Embryonic facial prominence (tissue), 1 donor: ENCODE results near the gene SGCG.
A peak's percentile ranks its signal among the peaks of the same experiment; 100 is the strongest.
"Not testable (repeated sequence)": the region's sequence is repeated elsewhere in the genome, so short reads cannot be mapped to it uniquely, and the experiment has no call there.

Source experiments
- DNase-seq: peaks from one replicate; pipeline ENCODE4 v3.0.0-alpha.2; 2016; ENCODE audit errors: extremely low spot score

SGCG gene, protein sequence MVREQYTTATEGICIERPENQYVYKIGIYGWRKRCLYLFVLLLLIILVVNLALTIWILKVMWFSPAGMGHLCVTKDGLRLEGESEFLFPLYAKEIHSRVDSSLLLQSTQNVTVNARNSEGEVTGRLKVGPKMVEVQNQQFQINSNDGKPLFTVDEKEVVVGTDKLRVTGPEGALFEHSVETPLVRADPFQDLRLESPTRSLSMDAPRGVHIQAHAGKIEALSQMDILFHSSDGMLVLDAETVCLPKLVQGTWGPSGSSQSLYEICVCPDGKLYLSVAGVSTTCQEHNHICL

DNA sequence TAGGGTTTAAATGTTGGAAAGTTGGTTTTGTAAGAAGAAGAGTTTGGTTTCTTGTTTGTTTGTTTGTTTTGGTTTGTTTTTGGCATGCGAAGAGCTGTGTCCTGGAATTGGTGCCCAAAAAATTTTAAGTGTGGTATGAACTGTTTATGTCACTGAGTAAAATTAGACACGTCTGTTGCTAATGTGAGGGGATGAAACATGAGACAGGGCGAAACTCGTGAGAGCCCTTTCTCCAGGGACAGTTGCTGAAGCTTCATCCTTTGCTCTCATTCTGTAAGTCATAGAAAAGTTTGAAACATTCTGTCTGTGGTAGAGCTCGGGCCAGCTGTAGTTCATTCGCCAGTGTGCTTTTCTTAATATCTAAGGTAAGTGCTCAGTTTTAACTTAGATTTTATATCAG, at the start of gene SGCG:
Gene SGCG (plus strand): TSS at position 269 of the 400 bp plus-strand sequence. CDS start 22,716 bp downstream, outside the sequence.
- no peak for DNase-seq

DNA sequence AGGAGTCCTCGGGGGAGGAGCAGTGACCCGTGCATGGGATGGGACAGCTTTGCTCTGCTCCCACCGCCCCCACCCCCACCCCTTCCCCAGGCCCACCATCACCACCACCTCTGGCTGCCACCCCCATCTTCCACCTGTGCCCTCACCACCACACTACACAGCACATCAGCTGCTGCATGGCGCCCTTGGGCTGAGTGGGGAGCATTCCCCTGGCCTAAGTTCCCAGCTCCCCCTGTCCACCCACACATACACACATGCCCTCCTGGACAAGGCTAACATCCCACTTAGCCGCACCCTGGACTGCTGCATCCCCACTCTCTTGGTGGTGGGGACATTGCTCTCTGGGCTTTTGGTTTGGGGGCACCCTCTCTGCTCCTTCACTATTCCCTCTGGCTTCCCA, 46.2 kb upstream of the SGCG start:
- DNase-seq = no peak

DNA sequence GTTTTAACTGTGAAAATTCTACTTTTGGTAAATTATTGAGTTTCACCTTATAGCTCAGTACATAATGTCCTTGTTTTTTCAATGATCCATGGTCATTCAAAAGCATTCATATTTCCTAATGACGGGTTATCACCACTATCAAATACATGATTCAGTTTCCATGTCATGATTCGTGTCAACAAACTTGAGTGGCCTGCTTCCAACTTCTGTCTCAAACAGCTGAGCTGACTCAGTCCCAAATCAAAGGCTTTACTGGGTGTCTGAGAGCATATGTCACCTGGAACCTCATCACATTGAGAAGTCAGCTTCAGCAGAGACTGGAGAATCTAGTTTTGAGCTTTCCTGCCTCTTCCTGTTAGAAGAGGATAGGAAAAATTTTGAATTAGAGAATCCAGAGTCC, 40.3 kb upstream of the SGCG start:
- no peak for DNase-seq

DNA sequence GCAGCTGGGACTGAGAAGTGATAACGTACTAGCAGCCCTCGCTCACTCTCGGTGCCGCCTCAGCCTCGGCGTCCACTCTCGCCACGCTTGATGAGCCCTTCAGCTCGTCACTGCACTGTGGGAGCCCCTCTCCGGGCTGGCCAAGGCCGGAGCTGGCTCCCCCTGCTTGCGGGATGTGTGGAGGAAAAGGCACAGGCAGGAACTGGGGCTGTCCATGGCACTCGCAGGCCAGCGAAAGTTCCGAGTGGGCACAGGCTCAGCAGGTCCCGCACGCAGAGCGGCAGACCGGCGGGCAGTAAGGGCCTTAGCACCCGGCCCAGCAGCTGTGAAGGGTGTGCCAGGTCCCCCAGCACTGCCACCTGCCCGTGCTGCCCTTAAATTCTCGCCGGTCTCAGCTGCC, 38.8 kb upstream of the SGCG start:
- no peak for DNase-seq

DNA sequence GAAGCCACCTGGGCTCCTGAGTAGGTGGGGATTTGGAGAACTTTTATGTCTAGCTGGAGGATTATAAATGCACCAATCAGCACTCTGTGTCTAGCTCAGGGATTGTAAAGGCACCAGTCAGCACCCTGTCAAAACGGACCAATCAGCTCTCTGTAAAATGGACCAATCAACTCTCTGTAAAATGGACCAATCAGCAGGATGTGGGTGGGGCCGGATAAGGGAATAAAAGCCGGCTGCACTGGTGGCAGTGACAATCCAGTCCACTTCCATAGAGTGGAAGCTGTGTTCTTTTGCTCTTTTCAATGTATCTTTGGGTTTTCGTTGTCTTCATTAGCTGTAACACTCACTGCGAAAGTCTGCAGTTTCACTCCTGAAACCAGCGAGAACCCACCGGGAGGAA, 38.2 kb upstream of the SGCG start:
- DNase-seq = not testable (repeated sequence)

DNA sequence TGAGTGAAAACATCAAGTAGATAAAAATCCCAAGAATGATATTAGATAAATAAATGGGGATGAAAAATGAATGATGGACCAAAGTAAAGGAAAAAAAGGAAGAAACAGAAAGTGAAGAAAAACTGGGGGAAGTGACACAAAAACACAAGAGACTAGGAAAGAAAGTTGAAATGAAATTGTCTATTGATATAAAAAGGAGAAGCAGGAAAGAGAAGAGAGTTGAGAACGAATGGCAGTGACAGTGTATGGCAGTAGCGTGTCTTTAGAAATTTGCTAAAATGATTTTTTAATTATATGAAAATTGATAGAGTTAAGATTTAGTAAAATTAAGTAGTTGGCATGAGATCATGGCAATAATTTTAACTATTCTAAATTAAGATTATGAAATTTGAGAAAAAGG, 36.3 kb upstream of the SGCG start:
- no peak for DNase-seq

DNA sequence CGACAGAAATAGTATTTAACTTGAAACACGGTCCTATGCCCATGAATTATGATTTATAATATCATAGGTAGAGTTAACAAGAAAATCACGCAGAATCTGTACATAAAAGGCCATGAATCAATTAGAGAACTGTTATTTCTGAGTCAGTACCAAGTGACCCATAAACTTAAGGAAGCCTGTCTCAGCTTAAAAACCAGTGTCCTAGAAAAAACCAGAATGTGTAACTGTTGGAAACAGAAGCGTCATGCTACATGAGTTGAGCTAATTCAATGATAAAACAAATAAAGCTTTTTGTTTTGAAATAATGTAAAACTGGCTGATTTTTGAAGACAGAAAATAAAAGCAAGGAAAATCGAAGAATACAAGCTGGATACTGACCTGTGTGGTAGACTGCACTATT, 34.8 kb upstream of the SGCG start:
- DNase-seq = no peak

DNA sequence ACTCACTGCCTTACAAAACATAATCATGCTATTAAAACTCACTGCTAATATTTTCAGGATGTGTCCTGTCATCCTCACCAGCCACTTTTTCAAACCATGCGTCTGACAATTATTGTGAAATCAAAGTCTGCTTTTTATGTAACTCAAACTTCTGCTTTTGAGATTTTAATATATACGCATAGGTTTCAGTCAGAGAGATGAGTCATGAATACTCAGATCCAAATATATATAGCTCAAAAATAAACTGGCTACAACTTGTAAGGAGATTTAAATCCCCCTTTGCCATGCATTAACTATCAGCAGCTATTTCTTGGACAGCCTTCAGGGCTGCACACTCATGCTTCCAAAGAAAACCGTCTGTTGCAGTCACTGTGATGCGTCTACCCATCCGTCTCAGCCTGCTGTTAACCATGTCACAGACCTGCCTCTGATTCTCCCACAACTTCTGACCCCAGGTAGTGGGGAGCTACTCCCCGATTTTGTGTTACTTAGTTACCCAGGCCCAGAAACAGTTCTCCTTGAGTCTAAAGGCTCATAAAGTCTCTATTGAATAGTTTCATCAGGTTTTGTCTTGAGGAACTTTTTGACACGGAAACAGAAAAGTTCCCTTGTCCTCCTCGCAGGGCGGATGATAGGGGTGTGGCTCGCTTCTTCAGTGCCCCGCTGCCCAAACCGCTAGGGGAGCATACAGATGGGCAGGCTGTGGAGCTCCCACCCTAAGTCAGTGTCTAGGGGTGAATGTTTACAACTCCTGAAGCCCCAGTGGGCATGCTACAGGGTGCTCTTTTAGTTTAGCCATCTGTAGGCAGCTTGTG, 33.8 kb upstream of the SGCG start:
- no peak for DNase-seq

DNA sequence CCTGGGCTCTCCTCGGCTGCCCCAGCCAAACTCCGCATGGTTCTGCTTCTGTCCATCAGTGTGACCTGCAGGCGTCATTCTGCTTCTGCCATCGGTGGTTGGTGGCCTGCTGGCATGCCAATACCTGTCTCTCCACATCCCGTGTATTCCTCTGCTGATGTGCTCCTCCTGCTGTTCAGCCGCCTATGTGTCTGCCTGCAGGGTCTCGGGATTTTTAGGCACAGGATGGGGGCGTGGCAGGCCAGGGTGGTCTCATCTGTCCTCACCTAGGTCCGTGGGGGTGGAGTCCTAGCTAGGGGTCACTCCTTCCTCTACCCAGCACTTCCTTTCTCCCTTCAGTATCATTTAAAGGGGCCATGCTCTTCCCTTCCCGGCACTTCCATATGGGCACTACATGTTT, 33.0 kb upstream of the SGCG start:
- DNase-seq = no peak

DNA sequence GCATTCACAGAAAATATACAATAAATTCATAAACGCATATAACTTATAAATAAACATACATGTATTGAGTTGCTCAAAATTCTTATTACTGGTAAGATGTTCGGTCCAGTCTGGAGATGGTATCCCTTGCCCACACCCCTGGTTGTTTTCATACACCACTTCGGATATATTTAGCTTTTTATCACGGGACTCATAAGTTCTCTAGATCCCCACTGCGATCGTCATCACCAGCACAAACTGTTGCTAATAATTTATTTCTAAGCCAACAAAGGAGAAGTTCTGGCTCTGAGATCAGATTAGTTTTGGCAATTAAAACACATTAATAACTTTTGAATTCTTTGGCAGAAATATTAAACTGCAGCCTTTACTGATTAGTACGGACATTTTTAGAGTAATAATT, 23.0 kb upstream of the SGCG start:
- DNase-seq = no peak

DNA sequence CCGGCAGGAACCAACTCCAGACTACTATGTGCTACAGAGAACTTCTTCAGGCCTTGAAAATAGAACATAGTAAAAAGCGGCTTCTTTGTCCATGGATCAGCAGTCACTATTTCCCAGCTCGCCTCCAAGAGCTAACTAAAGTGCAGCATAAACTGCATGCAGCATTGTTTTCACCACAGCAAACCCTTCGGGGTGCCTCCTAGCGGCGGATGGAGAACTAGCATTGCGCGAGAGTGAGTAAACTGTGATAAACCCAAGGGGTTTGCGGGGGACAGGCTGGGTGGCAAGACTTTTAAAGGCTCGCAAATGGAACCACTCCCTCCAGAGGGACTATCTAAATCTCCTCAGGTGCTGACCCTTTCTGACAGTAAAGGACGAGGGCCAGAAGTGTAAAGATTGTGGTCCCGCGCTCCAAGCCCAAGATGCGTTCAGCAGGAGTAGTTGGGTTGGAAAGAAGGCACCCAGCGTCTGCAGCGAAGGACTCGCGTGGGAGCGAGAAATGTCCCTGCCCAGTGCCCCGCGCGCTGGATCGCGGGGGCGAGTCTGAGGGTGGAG, 21.5 kb upstream of the SGCG start:
- no peak for DNase-seq

DNA sequence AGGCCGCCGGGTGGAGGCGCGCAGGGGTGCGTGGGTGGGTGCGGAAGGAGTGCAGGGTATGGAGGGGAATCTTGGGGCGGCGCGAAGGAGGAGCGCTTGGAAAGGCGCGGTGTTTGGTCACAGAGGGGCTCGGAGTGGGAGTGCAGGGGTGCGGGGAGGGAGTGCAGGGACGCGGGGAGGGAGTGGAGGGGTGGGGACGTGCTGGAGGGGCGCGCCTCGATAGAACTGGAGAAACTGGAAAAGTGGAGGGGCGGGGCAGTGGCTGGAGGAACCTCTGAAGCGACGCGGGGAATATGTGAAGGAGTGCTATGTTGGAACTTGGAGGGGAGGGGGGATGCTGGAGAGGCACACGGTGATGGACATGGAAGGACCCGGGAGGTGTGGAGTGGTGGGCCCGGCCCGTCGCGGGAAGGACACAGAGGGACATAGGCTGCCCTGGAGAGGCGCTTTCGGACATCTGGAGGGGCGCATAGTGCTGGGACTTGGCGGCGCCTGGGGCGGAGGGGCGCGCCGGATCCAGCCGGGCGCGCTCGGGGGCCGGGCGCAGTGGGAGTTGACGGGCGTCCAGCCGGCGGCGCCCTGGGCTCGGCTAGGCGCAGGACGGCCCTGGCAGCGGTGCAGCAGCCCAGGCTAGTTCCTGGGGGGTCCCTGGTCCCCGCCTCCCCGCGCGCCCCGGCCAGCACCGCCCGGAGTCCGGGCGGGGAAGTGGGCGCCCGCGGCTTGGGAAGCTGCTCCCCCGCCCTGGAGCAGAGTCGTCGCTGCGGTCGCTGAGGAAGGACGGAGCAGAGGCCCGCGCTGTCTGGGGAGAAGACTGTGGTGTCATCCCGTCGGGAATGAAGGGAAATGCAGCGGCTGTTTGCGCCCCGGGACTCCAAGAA, 20.8 kb upstream of the SGCG start:
- peak; percentile 18 for DNase-seq

DNA sequence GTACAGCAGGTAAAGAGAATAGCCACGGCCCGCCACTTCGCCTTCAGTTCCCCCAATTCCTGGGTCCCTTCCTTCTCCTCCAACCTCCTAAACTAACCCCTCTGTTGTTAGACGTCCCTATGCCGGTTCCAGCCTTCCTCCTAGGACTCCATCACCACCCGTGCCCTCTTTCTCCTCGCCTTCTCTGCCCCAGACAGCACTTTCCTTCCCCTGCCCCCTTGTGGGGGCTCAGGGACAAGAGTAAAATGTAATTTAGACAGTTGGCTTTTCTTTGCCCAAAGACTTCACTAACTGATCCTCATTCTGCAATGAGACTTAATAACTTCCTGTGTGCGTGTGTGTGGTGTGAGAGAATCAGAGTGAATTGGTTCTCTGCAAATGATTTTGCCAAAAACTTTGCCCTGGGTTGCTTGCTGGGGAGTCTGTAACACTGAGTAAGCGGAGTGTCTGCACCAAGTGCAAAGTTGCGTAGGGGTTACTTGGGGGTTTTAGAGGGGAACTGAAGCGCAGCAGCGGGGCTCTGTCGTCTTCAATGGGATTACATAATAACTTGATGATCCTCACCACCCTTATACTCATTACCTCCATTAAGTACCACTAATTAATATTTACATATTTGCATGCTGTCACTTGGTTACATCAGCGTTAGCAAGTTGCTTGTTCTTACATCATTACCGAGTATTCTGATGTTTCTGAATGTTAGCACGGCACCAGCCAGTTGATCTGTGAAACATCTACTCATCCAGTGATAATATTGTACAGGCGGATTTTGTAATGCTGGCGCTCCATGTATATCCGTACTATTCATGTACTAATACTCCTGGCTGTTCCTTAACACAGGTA, 19.9 kb upstream of the SGCG start:
- no peak for DNase-seq

DNA sequence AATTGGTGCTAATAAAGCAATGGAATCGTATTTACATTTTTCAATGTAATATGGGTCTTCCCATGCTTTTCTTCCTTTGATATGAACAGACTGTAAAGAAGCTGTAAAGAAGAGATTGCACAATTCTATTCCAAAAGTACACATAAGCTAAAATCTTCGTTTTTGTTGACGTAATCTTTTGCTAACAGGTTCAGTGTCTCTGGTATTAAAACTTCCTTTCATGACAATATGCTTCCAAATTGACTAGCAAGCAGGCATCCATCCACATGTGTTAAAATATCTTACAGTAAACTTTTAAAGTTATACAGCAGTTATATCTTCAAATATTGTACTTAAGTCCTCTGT, 19.3 kb upstream of the SGCG start:
- DNase-seq = no peak

DNA sequence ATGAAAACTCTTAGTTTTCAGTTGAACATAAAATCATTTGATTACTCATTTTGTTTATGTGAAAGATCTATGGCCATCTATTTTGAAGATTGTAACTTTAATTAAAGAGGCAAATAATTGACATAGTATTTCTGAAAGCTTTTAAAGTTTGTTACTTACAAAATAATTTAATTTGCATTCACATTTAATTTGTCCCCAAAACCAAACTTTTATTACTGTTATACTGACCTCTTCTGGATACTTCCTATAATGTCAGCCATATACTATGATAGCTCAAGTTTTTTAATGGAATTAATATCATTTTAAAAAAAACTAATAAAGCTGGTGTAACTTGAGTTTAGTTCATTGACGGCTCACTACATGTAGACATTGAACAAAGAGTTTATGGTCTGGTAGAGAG, 4.9 kb upstream of the SGCG start:
- DNase-seq = no peak

DNA sequence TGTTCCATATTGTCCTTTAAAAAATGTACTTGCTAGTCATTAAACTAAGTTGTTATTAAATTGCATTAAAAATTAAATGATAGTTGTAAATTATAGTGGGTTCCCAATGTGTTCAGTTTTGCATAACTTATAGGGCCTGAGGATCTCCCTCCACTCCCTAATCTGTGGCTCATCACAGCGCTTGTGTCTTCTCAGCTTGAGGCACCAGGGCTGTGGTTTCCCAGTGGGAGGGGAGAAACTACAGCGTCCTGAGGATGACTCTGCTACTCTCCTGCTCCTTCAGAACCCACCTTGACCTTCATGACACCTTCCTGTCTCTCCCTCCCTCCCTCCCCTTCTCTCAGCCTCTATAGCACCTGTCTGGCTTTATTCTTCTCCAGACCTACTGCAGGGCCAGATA, 1.4 kb downstream of the SGCG start:
- DNase-seq = no peak

DNA sequence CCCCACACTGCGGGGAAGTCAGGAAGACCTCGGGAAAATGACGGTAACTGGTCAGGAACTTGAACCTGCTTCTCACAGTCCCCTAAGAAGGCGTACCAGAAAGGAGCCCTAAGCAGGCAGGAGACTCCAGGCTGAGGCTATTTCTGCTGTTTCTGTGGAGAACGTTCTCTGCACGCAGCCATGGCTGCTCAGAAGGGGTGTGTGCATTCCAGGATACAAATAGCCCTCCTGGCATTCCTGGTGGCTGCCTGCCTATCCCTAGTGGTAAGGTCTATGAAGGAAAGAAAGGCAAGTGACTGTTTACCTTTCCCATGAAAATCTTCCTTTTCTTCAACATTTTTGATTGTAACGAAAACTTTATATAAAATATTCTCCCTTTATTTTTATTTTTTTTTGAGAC, 2.5 kb downstream of the SGCG start:
- DNase-seq = no peak

DNA sequence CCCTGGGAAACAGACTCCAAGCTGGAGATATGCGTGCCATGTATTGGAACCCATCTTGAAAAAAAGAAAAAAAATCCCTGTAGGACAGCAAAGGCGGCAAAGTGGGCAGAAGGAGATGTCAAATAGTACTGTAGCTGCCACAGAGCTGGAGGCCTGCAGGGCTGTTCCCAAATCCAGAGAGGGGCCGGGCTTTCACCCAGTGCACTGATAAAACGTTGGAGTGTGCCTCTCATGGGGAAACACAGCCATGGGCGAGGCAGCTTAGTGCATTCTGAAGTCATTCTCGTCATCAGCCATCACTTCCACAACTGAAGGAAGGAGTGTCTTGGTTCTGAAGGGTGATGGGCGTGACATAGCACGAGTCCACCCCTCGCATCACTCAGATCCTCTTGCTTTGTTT, 4.8 kb downstream of the SGCG start:
- no peak for DNase-seq

DNA sequence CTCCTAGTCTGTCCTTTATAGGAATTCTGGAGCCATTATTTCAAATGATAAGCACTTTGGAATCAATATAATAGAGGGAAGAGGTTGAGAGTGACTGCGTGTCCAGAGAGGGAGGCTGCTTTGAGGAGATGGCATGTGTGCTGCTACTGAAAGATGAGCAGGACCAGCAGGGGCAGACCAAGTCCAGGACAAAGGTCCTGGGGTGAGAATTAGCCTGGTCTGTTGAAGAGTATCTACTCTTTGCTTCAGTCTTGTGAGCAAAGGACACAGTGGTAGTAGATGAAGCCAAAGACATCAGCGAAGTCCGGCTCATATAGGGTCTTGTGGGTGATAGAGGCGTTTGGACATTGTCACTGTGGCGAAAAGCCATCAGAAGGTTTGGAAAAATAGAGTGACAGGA, 21.1 kb downstream of the SGCG start:
- DNase-seq = no peak

DNA sequence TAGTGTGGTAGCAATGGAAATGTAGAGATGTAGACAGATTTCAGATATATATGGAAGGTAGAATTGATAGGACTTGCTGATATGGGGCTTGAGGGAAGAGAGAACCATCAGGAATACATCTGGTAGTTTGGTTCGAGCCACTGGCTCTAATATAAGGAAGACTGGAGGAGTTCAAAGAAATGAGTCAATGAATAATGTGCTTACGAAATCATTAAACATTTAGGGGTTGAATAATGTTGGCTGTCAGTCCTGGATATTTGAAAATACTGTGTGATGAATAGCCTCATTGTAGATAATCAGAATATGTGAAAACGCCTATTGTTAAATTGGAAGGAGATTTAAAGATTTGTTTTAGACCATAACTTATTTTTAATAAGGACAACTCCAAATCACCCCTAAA, 21.6 kb downstream of the SGCG start:
- no peak for DNase-seq

DNA sequence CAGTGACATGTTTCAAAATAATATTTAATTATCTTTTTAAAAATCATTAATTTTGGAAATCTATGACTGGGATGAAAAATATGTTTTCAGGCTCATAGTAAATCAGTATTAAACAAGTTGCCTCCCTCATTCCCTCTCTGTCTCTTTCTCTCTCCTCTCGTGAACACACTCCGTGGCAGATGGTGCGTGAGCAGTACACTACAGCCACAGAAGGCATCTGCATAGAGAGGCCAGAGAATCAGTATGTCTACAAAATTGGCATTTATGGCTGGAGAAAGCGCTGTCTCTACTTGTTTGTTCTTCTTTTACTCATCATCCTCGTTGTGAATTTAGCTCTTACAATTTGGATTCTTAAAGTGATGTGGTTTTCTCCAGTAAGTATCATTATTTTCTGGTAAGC, 22.7 kb downstream of the SGCG start:
- no peak for DNase-seq
